GM18867 (cell line): ENCODE results near the gene PIEZO1.

Experiments used
- ATAC-seq: cut with Tn5 transposase; IDR thresholded peaks from one replicate; pipeline ENCODE4 v1.9.1; 2021; ENCODE audit warnings: mild to moderate bottlenecking, moderate library complexity; ENCODE audit not compliant: unreplicated experiment

Gene PIEZO1

GRCh38 chr16:88816736-88817535 lies 31.9 kb upstream of the PIEZO1 start:
- ATAC-seq = no peak

- no peak for ATAC-seq
Measured at GRCh38 chr16:88815901-88816589, 31.0 kb upstream of the PIEZO1 start.

- no peak for ATAC-seq
Measured at GRCh38 chr16:88815227-88815626, 30.2 kb upstream of the PIEZO1 start.

- no peak for ATAC-seq
Measured at GRCh38 chr16:88814144-88814502, 29.1 kb upstream of the PIEZO1 start.

- ATAC-seq = no peak
Measured at GRCh38 chr16:88813269-88814143, 28.5 kb upstream of the PIEZO1 start.

GRCh38 chr16:88812513-88813268 lies 27.7 kb upstream of the PIEZO1 start:
- ATAC-seq = no peak

- ATAC-seq = peak; percentile 67
Measured at GRCh38 chr16:88811769-88812512, 26.9 kb upstream of the PIEZO1 start, which contains the start of gene APRT. Gene APRT, minus strand, starts transcription at chr16:88811928. Its CDS starts 29 bp downstream, at chr16:88811899.

GRCh38 chr16:88810912-88811768 lies 26.1 kb upstream of the PIEZO1 start:
- ATAC-seq = peak; percentile 46

- no peak for ATAC-seq
Measured at GRCh38 chr16:88810166-88810911, 25.3 kb upstream of the PIEZO1 start.

- ATAC-seq = no peak
Measured at GRCh38 chr16:88809676-88810165, 24.7 kb upstream of the PIEZO1 start.

- no peak for ATAC-seq
Measured at GRCh38 chr16:88809068-88809675, 24.2 kb upstream of the PIEZO1 start.

GRCh38 chr16:88807626-88808453 lies 22.8 kb upstream of the PIEZO1 start:
- ATAC-seq = no peak

- ATAC-seq = no peak
Measured at GRCh38 chr16:88807142-88807625, 22.2 kb upstream of the PIEZO1 start.

- ATAC-seq = no peak
Measured at GRCh38 chr16:88806491-88807111, 21.6 kb upstream of the PIEZO1 start.

- no peak for ATAC-seq
Measured at GRCh38 chr16:88805887-88806393, 20.9 kb upstream of the PIEZO1 start.

GRCh38 chr16:88805340-88805715 lies 20.3 kb upstream of the PIEZO1 start:
- ATAC-seq = no peak
